GM12892 (cell line): ENCODE measurements around the gene DPP6.

Experiments used
- POLR2A ChIP-seq: IDR thresholded peaks from 2 replicates; pipeline ENCODE4 v1.6.1; 2011; ENCODE audit warnings: low read depth, low read length, control low read depth
- POLR2AphosphoS5 ChIP-seq: IDR thresholded peaks from 2 replicates; pipeline ENCODE4 v1.6.1; 2011; ENCODE audit warnings: low read depth, low read length, control low read depth
- TAF1 ChIP-seq: IDR thresholded peaks from 2 replicates; pipeline ENCODE4 v1.6.1; 2011; ENCODE audit warnings: low read depth, mild to moderate bottlenecking, control low read depth, low read length, borderline replicate concordance

DNA sequence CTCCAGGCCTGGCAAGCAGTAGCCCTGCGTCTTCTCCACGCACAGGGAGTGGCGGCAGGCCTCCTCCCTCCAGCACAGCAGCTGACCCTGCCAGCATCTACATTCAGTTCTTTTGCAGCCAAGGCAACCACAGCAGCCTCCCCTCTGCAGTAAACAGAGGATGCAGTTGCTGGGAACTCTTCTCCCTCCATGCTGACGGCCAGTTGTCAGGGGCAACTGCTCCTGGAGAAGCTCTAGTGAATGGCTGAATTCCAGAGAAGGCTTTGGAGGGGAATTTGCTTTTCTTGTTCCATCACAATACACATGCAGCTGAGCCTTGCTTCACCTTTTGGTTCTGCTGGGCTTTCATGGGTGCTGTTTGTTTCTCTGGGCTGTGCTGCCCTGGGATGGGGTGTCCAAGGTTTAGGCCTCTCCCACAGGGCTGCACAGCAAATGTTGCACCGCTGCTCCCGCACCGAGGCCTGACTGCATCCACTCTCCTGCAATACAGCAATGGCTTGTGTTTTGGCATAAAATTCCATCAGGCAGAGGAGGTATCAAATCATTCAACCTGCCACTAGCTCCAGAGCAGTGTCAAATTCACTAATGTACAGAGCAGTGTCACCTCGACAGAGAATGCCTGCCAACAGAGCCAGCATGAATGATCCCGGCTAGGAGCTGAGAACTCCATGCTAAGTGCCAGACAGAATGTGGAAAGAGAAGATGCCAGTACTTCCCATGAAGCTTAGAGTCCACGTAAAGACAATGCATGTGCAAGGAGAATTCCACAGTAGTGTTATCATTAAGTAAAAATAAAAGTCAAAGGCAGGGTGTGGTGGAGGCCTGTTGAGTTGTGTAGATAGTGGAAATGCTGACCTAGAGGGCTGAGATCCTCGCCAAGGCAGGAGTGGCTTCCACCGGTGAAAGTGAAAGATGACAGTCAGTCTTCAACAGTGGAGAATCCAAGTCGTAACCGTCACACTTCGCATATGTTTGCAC lies 399.6 kb downstream of the DPP6 start:
- TF ChIP-seq POLR2A = no peak
- no peak for TF ChIP-seq POLR2AphosphoS5
- no peak for TF ChIP-seq TAF1
